GM12891 (cell line): ENCODE results near the gene MYF5.

Experiments
- DNase-seq: peaks from one replicate; pipeline ENCODE4 v3.0.0; 2011; ENCODE audit warnings: low spot score; ENCODE audit not compliant: insufficient read length
- FAIRE-seq: peaks from 2 replicates; lab custom pipeline; 2011; peaks lifted over from hg19 to GRCh38; lab: Jason Lieb, UNC
- PAX5 ChIP-seq: IDR thresholded peaks from 2 replicates; pipeline ENCODE4 v1.6.1; 2011; ENCODE audit warnings: low read length, moderate library complexity, mild to moderate bottlenecking; ENCODE audit not compliant: insufficient read depth, severe bottlenecking
- POLR2A ChIP-seq: IDR thresholded peaks from 2 replicates; pipeline ENCODE4 v1.6.1; 2011; ENCODE audit warnings: low read depth, low read length, control low read depth
- POLR2AphosphoS5 ChIP-seq: IDR thresholded peaks from 2 replicates; pipeline ENCODE4 v1.6.1; 2011; ENCODE audit warnings: low read depth, low read length, control low read depth
- POU2F2 ChIP-seq: IDR thresholded peaks from 2 replicates; pipeline ENCODE4 v1.6.1; 2011; ENCODE audit warnings: low read depth, mild to moderate bottlenecking, control low read depth, low read length, moderate library complexity
- SPI1 ChIP-seq: IDR thresholded peaks from 2 replicates; pipeline ENCODE4 v1.6.1; 2011; ENCODE audit warnings: low read depth, low read length, control low read depth
- TAF1 ChIP-seq: IDR thresholded peaks from 2 replicates; pipeline ENCODE4 v1.6.1; 2011; ENCODE audit warnings: low read depth, low read length, control low read depth

The MYF5 gene

GRCh38 chr12:80712866-80713265 is 3.8 kb upstream of the MYF5 start:
- TF ChIP-seq SPI1 (no peak), POU2F2 (no peak), POLR2A (no peak)
- DNase-seq (no peak), FAIRE-seq (no peak)

- FAIRE-seq = no peak
- no peak for DNase-seq
- TF ChIP-seq PAX5 (no peak), POLR2A (no peak), TAF1 (no peak), POU2F2 (no peak), SPI1 (no peak), POLR2AphosphoS5 (no peak)
Observed at GRCh38 chr12:80713419-80713818, 3.3 kb upstream of the MYF5 start.

- TF ChIP-seq PAX5 = no peak
- no peak for TF ChIP-seq TAF1
- no peak for TF ChIP-seq POU2F2
- no peak for TF ChIP-seq POLR2A
- TF ChIP-seq SPI1 = no peak
- TF ChIP-seq POLR2AphosphoS5 = no peak
- no peak for FAIRE-seq
- DNase-seq = no peak
Observed at GRCh38 chr12:80714055-80714454, 2.7 kb upstream of the MYF5 start.

GRCh38 chr12:80714846-80715245 is 1.9 kb upstream of the MYF5 start:
- FAIRE-seq (no peak), DNase-seq (no peak)
- TF ChIP-seq TAF1 = no peak
- TF ChIP-seq SPI1 = no peak
- no peak for TF ChIP-seq PAX5
- no peak for TF ChIP-seq POLR2AphosphoS5
- no peak for TF ChIP-seq POLR2A
- no peak for TF ChIP-seq POU2F2

GRCh38 chr12:80715713-80716249 is 931 bp upstream of the MYF5 start:
- TF ChIP-seq POU2F2 (no peak), POLR2A (no peak), POLR2AphosphoS5 (no peak), TAF1 (no peak), SPI1 (no peak), PAX5 (no peak)
- DNase-seq = no peak
- no peak for FAIRE-seq

GRCh38 chr12:80717856-80718255 is 1.1 kb downstream of the MYF5 start:
- TF ChIP-seq POU2F2 = no peak
- TF ChIP-seq PAX5 = no peak
- no peak for TF ChIP-seq TAF1
- TF ChIP-seq SPI1 = no peak
- TF ChIP-seq POLR2A = no peak
- FAIRE-seq = no peak
- DNase-seq = no peak

- no peak for DNase-seq
Observed at GRCh38 chr12:80720516-80720915, 3.8 kb downstream of the MYF5 start.

GRCh38 chr12:80721326-80721725 is 4.6 kb downstream of the MYF5 start:
- TF ChIP-seq SPI1 = peak; percentile 48
- TF ChIP-seq POU2F2 = no peak
- TF ChIP-seq POLR2A = no peak
- DNase-seq = no peak
- FAIRE-seq = no peak

More at GRCh38 chr12:80720516-80720915, 3.8 kb downstream of the MYF5 start:
- FAIRE-seq = no peak
- no peak for TF ChIP-seq POLR2AphosphoS5
- TF ChIP-seq POU2F2 = no peak

GRCh38 chr12:80745851-80746505 is 29.3 kb downstream of the MYF5 start:
- FAIRE-seq (no peak), DNase-seq (no peak)
- TF ChIP-seq TAF1 (no peak), PAX5 (no peak), POU2F2 (no peak), POLR2AphosphoS5 (no peak), SPI1 (no peak), POLR2A (no peak)

GRCh38 chr12:80747800-80748199 is 31.1 kb downstream of the MYF5 start:
- no peak for FAIRE-seq
- no peak for DNase-seq

More at GRCh38 chr12:80747800-80748199, 31.1 kb downstream of the MYF5 start:
- TF ChIP-seq PAX5 (no peak), POU2F2 (no peak), POLR2AphosphoS5 (no peak), POLR2A (no peak), SPI1 (no peak), TAF1 (no peak)
